ENCODE results near the gene HMG20B.

GRCh38 chr19:3608079-3608641, 35.4 kb downstream of the HMG20B start:
- no peak for TF ChIP-seq EZH2 (IDR thresholded peaks at IDR 0.05; ENCODE audit: low read length)
- TF ChIP-seq CTCF (optimal IDR thresholded peaks at IDR 0.05 in 1 of 3, IDR thresholded peaks at IDR 0.05 in 1 of 3, conservative IDR thresholded peaks at IDR 0.05 in 1 of 3; ENCODE audit: extremely low read depth in 1 of 3, insufficient read depth in 2 of 3, low read length in 3 of 3), result no peak

All from keratinocyte (primary cell).